ENCODE data around the gene IFNGR1. TPM values are rescaled to one million over a fixed set of nuclear protein-coding genes. Genes with fewer than 3 reads are reported as not detected.

IFNGR1 gene
- total RNA-seq, 1 donor from 2014 or later, result 38.3 TPM

GRCh38 chr6:137261761-137262160, 42.6 kb upstream of the IFNGR1 start:
- Histone ChIP-seq H3K27me3 (ENCODE audit: insufficient read depth, low read length) (peaks cover 6% of the 10 kb centered on the region), H3K4me3 (ENCODE audit: insufficient read depth, low read depth, low read length) (no peak overlapping the region), H3K79me2 (ENCODE audit: insufficient read depth, low read length) (no peaks in the 10 kb centered on the region), H3K36me3 (ENCODE audit: insufficient read depth, low read length) (no peaks in the 10 kb centered on the region), H2AFZ (ENCODE audit: low read depth, low read length) (no peak overlapping the region), H3K9me3 (ENCODE audit: insufficient read depth, low read depth, low read length) (no peaks in the 10 kb centered on the region), H3K9ac (ENCODE audit: low read length) (no peak overlapping the region), H3K4me2 (ENCODE audit: low read length) (peak overlapping the region; percentile 35), H3K27ac (ENCODE audit: low read depth, low read length) (peak overlapping the region; percentile 48), H4K20me1 (ENCODE audit: insufficient read depth, low read length) (no peaks in the 10 kb centered on the region), H3K4me1 (ENCODE audit: insufficient read depth, low read length) (peaks cover 6% of the 10 kb centered on the region)
- H3K27me3 Mint-ChIP-seq (ENCODE audit: low read depth, unreplicated experiment), result no peaks in the 10 kb centered on the region
- FAIRE-seq, result no peak
- no peak overlapping the region for H3K4me3 Mint-ChIP-seq (ENCODE audit: unreplicated experiment)
- peaks cover 3% of the 10 kb centered on the region for H3K9me3 Mint-ChIP-seq (ENCODE audit: unreplicated experiment)
- H3K36me3 Mint-ChIP-seq (ENCODE audit: low read depth, unreplicated experiment), result no peaks in the 10 kb centered on the region
- no peak for DNase-seq (ENCODE audit: low read depth)
- no peak overlapping the region for H3K27ac Mint-ChIP-seq (ENCODE audit: unreplicated experiment)
- H3K4me1 Mint-ChIP-seq (ENCODE audit: low read depth, unreplicated experiment), result peaks cover 12% of the 10 kb centered on the region
- TF ChIP-seq EZH2 (IDR thresholded peaks at IDR 0.05; ENCODE audit: insufficient read depth, low read length) (no peak), CTCF (IDR thresholded peaks at IDR 0.05; ENCODE audit: insufficient read depth, low read depth, low read length) (no peak)

GRCh38 chr6:137261361-137261760, 42.2 kb upstream of the IFNGR1 start:
- H3K4me3 Mint-ChIP-seq (ENCODE audit: unreplicated experiment), result no peak overlapping the region
- H3K27ac Mint-ChIP-seq (ENCODE audit: unreplicated experiment), result no peak overlapping the region
- peak overlapping the region; percentile 48 for H3K27ac ChIP-seq (ENCODE audit: low read depth, low read length)
- peaks cover 5% of the 10 kb centered on the region for H3K9me3 Mint-ChIP-seq (ENCODE audit: unreplicated experiment)
- peaks cover 10% of the 10 kb centered on the region for H3K4me1 Mint-ChIP-seq (ENCODE audit: low read depth, unreplicated experiment)
- no peaks in the 10 kb centered on the region for H3K36me3 Mint-ChIP-seq (ENCODE audit: low read depth, unreplicated experiment)
- H3K27me3 ChIP-seq (ENCODE audit: insufficient read depth, low read length), result peaks cover 6% of the 10 kb centered on the region
- no peak overlapping the region for H3K4me3 ChIP-seq (ENCODE audit: insufficient read depth, low read depth, low read length)
- H3K27me3 Mint-ChIP-seq (ENCODE audit: low read depth, unreplicated experiment), result no peaks in the 10 kb centered on the region
- no peak overlapping the region for H3K9ac ChIP-seq (ENCODE audit: low read length)
- H3K36me3 ChIP-seq (ENCODE audit: insufficient read depth, low read length), result no peaks in the 10 kb centered on the region
- H3K79me2 ChIP-seq (ENCODE audit: insufficient read depth, low read length), result no peaks in the 10 kb centered on the region
- DNase-seq (ENCODE audit: low read depth) (peak; percentile 29), FAIRE-seq (no peak)
- H3K4me1 ChIP-seq (ENCODE audit: insufficient read depth, low read length), result peaks cover 6% of the 10 kb centered on the region
- H3K4me2 ChIP-seq (ENCODE audit: low read length), result peak overlapping the region; percentile 35
- no peaks in the 10 kb centered on the region for H3K9me3 ChIP-seq (ENCODE audit: insufficient read depth, low read depth, low read length)
- H2AFZ ChIP-seq (ENCODE audit: low read depth, low read length), result no peak overlapping the region
- no peaks in the 10 kb centered on the region for H4K20me1 ChIP-seq (ENCODE audit: insufficient read depth, low read length)
- no peak for TF ChIP-seq CTCF (IDR thresholded peaks at IDR 0.05; ENCODE audit: insufficient read depth, low read depth, low read length)
- no peak for TF ChIP-seq EZH2 (IDR thresholded peaks at IDR 0.05; ENCODE audit: insufficient read depth, low read length)

GRCh38 chr6:137260217-137260616, 41.0 kb upstream of the IFNGR1 start:
- Mint-ChIP-seq H3K4me3 (ENCODE audit: unreplicated experiment) (no peak overlapping the region), H3K4me1 (ENCODE audit: low read depth, unreplicated experiment) (peaks cover 4% of the 10 kb centered on the region), H3K27me3 (ENCODE audit: low read depth, unreplicated experiment) (no peaks in the 10 kb centered on the region), H3K27ac (ENCODE audit: unreplicated experiment) (no peak overlapping the region), H3K36me3 (ENCODE audit: low read depth, unreplicated experiment) (no peaks in the 10 kb centered on the region), H3K9me3 (ENCODE audit: unreplicated experiment) (peaks cover 8% of the 10 kb centered on the region)
- no peak overlapping the region for H2AFZ ChIP-seq (ENCODE audit: low read depth, low read length)
- H3K9me3 ChIP-seq (ENCODE audit: insufficient read depth, low read depth, low read length), result no peaks in the 10 kb centered on the region
- H3K27me3 ChIP-seq (ENCODE audit: insufficient read depth, low read length), result peaks cover 4% of the 10 kb centered on the region
- DNase-seq (ENCODE audit: low read depth) (no peak), FAIRE-seq (no peak)
- no peak overlapping the region for H3K27ac ChIP-seq (ENCODE audit: low read depth, low read length)
- no peaks in the 10 kb centered on the region for H4K20me1 ChIP-seq (ENCODE audit: insufficient read depth, low read length)
- H3K4me3 ChIP-seq (ENCODE audit: insufficient read depth, low read depth, low read length), result no peak overlapping the region
- H3K79me2 ChIP-seq (ENCODE audit: insufficient read depth, low read length), result no peaks in the 10 kb centered on the region
- no peak overlapping the region for H3K9ac ChIP-seq (ENCODE audit: low read length)
- TF ChIP-seq CTCF (IDR thresholded peaks at IDR 0.05; ENCODE audit: insufficient read depth, low read depth, low read length) (no peak), EZH2 (IDR thresholded peaks at IDR 0.05; ENCODE audit: insufficient read depth, low read length) (no peak)
- H3K4me2 ChIP-seq (ENCODE audit: low read length), result no peak overlapping the region
- H3K36me3 ChIP-seq (ENCODE audit: insufficient read depth, low read length), result no peaks in the 10 kb centered on the region
- peaks cover 6% of the 10 kb centered on the region for H3K4me1 ChIP-seq (ENCODE audit: insufficient read depth, low read length)
